ENCODE measurements around the gene LRRC45.

- no peak for TF ChIP-seq CTCF (IDR thresholded peaks at IDR 0.05)
- TF ChIP-seq POLR2AphosphoS5 (IDR thresholded peaks at IDR 0.05) = no peak
These were observed 12.3 kb upstream of the LRRC45 start for GRCh38 chr17:82010575-82011525.

Measured in prostate gland (tissue), 2 donors.